Karpas-422 (cell line): ENCODE data around the gene TNNT3. TPM values are rescaled to one million over a fixed set of nuclear protein-coding genes. Genes with fewer than 3 reads are reported as not detected.
A peak's percentile ranks its signal among the peaks of the same experiment; 100 is the strongest.
"Not testable (repeated sequence)": the region's sequence is repeated elsewhere in the genome, so short reads cannot be mapped to it uniquely, and the experiment has no call there.

Experiments
- DNase-seq: peaks from one replicate; pipeline ENCODE4 v3.0.0-alpha.2; 2015
- H2AFZ ChIP-seq: fragments of 200-600 bp; sonication (generic); 2 replicates; pipeline ENCODE4 v1.6.1; 2014; ENCODE audit warnings: antibody characterized with exemption, low read length, mixed read lengths
- H3K27ac ChIP-seq: fragments of 200-600 bp; sonication (generic); 2 replicates; pipeline ENCODE4 v1.5.1; 2014; ENCODE audit warnings: mild to moderate bottlenecking, low read length, moderate library complexity
- H3K27me3 ChIP-seq: fragments of 200-600 bp; sonication (generic); 2 replicates; pipeline ENCODE4 v1.6.1; 2014; ENCODE audit warnings: low read length, mixed read lengths
- H3K36me3 ChIP-seq: fragments of 200-600 bp; sonication (generic); 2 replicates; pipeline ENCODE4 v1.6.1; 2014; ENCODE audit warnings: low read length, mixed read lengths; ENCODE audit not compliant: insufficient read depth
- H3K4me1 ChIP-seq: fragments of 200-600 bp; sonication (generic); 2 replicates; pipeline ENCODE4 v1.6.1; 2014; ENCODE audit warnings: mild to moderate bottlenecking, low read length, mixed read lengths
- H3K4me2 ChIP-seq: fragments of 200-600 bp; sonication (generic); 2 replicates; pipeline ENCODE4 v1.6.1; 2014; ENCODE audit warnings: low read length, low read depth, mild to moderate bottlenecking; ENCODE audit not compliant: poor library complexity, severe bottlenecking
- H3K4me3 ChIP-seq: fragments of 200-600 bp; sonication (generic); 2 replicates; pipeline ENCODE4 v1.5.1; 2014; ENCODE audit warnings: mild to moderate bottlenecking, antibody characterized with exemption, low read length, mixed read lengths
- H3K79me2 ChIP-seq: fragments of 200-600 bp; sonication (generic); 2 replicates; pipeline ENCODE4 v1.6.1; 2014; ENCODE audit warnings: mild to moderate bottlenecking, low read length, mixed read lengths
- H3K9ac ChIP-seq: fragments of 200-600 bp; sonication (generic); 2 replicates; pipeline ENCODE4 v1.6.0; 2014; ENCODE audit warnings: low read length
- H3K9me2 ChIP-seq: fragments of 200-600 bp; sonication (generic), shearing (Covaris generic); replicated peaks from 2 replicates; pipeline ENCODE4 v1.6.0; 2014; ENCODE audit warnings: mild to moderate bottlenecking, low read length, moderate library complexity; ENCODE audit not compliant: insufficient read depth
- H3K9me3 ChIP-seq: fragments of 300-700, 200-600 bp; sonication (generic); 2 replicates; pipeline ENCODE4 v1.6.1; 2014; ENCODE audit warnings: low read length, mixed read lengths
- H4K20me1 ChIP-seq: fragments of 200-600 bp; sonication (generic); 2 replicates; pipeline ENCODE4 v1.6.1; 2014; ENCODE audit warnings: mild to moderate bottlenecking, antibody characterized with exemption, low read length, low read depth; ENCODE audit not compliant: insufficient read depth
- total RNA-seq: library from RNA; depleted of rRNA; stranded (reverse); fragments of >200 nt; shearing (Covaris generic); gene quantifications from 2 replicates; pipeline ENCODE4 v1.2.3, GENCODE V29; 2014; ENCODE audit warnings: low replicate concordance

The TNNT3 gene
- total RNA-seq, 1 experiment from 2014 or later, result not detected

DNA sequence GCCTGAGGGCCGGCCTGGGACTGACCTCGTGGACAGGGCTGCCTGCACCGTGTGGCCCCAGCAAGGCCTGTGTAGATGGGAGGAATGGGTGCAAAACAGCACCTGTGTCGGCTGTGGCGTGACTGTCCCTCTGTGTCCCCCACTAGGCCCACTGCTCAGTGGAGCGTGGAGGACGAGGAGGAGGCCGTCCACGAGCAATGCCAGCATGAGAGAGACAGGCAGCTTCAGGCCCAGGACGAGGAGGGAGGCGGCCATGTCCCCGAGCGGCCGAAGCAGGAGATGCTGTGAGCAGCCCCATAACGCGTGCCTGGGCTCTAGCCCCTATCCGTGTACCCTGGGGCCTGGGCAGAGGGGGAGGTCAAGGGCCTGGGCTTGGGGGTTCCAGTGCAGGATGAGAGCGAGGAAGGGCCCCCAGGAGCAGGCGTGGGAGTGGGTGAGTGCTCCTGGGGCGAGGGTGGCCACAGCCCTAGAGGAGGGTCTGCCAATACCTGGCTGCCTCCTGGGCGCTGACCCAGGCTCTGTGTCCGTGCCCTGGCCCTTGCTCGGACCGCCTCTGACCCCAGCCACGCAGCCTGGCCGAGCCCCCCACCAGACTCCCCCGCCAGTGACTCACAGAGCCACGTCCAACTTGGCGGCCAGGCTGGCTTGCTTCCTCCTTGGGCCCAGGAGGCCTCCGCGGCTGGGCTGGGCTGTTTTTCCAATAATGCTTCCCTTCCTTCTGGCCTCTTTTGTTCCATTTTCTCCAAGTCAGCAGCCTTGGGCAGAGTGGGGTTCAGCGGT is 39.4 kb upstream of the TNNT3 start:
- Histone ChIP-seq H4K20me1 (peaks cover 22% of the 10 kb centered on the region; the same call in 1 of the 2 replicates), H3K4me3 (no peak overlapping the region), H3K79me2 (no peaks in the 10 kb centered on the region), H3K9me3 (no peaks in the 10 kb centered on the region), H3K9ac (no peak overlapping the region), H3K9me2 (no peaks in the 10 kb centered on the region), H3K27me3 (no peaks in the 10 kb centered on the region), H3K36me3 (no peaks in the 10 kb centered on the region), H3K27ac (no peak overlapping the region), H2AFZ (no peak overlapping the region), H3K4me1 (peaks cover 15% of the 10 kb centered on the region), H3K4me2 (no peak overlapping the region)
- no peak for DNase-seq

GRCh38 chr11:1880746-1881441 is 38.6 kb upstream of the TNNT3 start:
- Histone ChIP-seq H3K9me2 (no peaks in the 10 kb centered on the region), H4K20me1 (peaks cover 22% of the 10 kb centered on the region; the same call in 1 of the 2 replicates), H2AFZ (no peak overlapping the region), H3K9me3 (no peaks in the 10 kb centered on the region), H3K4me2 (no peak overlapping the region), H3K79me2 (no peaks in the 10 kb centered on the region), H3K9ac (no peak overlapping the region), H3K36me3 (no peaks in the 10 kb centered on the region), H3K27ac (no peak overlapping the region), H3K4me3 (no peak overlapping the region), H3K27me3 (no peaks in the 10 kb centered on the region), H3K4me1 (peaks cover 15% of the 10 kb centered on the region)
- no peak for DNase-seq

DNA sequence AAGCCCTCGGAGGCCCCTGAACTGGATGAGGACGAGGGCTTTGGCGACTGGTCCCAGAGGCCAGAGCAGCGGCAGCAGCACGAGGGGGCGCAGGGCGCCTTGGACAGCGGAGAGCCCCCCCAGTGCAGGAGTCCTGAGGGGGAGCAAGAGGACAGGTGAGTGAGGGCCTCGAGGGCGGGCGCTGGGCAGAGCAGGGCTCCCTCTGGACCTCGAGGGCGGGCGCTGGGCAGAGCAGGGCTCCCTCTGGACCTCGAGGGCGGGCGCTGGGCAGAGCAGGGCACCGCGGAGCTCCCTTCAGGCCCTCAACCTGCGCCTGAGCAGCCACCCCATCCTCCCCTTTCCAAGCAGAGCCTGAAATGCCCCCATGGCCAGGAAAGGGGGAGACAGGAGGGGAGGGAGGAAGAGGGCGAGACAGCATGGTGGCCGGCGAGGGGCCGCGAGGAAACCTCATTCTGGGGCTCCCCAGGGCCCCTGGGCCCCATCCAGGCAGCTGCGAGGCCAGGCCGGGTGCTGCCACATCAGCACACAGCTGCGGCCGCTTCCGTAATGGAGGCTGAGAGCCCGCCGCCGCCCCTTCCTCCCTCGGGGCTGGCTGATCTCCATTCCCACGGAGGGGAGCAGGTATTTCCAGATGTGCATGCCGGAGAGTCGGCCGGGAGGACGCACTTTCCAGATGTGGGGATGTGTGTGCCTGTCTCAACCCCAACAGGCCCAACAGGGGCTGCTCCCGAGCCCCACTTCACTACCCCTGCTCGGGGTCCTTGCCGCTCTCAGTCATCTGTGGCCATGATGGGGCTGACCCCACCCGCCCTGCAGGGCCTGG is 37.9 kb upstream of the TNNT3 start:
- H3K9ac ChIP-seq, result no peak overlapping the region
- H3K9me2 ChIP-seq, result no peaks in the 10 kb centered on the region
- H3K4me1 ChIP-seq, result peaks cover 15% of the 10 kb centered on the region
- peak; percentile 59 for DNase-seq
- no peaks in the 10 kb centered on the region for H3K9me3 ChIP-seq
- H3K4me3 ChIP-seq, result no peak overlapping the region
- H2AFZ ChIP-seq, result no peak overlapping the region
- peaks cover 19% of the 10 kb centered on the region; the same call in 1 of the 2 replicates for H4K20me1 ChIP-seq
- no peaks in the 10 kb centered on the region for H3K27me3 ChIP-seq
- no peak overlapping the region for H3K4me2 ChIP-seq
- no peaks in the 10 kb centered on the region for H3K79me2 ChIP-seq
- H3K36me3 ChIP-seq, result no peaks in the 10 kb centered on the region
- no peak overlapping the region for H3K27ac ChIP-seq

DNA sequence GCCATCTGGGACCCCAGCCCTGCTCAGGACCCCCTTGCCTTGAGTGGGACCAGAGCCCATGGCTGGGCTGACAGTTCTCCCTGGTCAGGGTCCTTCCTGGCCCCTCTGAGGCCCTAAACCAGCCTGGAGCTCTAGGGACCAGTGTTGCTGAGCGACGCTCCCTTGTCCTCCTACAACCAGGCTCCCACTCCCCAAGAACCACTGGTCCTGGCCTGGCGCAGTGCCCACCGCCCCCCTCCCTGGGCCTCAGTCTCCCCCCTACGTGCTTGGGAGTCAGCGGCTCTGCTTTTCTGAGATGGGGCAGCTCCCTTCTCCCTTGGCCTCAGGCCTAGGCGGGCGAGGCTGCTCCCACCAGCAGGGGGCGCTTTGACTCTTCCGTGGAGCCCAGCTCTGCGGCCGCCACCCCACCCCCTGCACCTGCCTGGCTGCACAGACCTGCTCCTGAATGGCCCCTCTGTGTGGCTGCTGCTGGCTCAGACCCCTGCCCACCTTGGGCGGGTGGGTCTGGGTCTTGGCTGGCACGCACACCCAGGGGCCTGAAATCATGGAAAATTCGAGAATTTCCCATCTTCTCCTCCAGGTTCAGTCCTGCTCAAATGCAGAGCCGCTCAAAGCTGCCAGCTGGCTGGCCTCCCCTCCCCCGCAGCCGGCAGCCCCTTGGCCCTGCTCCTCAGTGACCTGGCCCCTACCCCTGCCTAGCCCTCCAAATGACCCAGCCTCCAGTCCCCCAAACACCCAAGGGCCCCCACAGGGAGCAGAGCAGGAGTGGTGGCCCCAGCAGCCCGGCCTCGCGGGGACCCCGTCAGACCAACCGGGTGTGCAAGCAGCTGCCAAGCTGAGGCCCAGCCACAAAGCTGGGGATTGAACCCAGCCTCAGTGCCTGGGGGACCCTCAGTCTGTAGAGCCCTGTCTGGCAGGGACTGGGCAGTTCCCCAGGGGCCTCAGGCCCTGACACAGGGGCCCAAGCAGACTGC is 37.0 kb upstream of the TNNT3 start:
- Histone ChIP-seq H3K9me2 (no peaks in the 10 kb centered on the region), H3K4me1 (peaks cover 15% of the 10 kb centered on the region), H3K79me2 (no peaks in the 10 kb centered on the region), H3K36me3 (no peaks in the 10 kb centered on the region), H3K4me2 (no peak overlapping the region), H3K27ac (no peak overlapping the region), H3K9ac (no peak overlapping the region), H3K9me3 (no peaks in the 10 kb centered on the region), H3K27me3 (no peaks in the 10 kb centered on the region), H4K20me1 (peaks cover 19% of the 10 kb centered on the region; the same call in 1 of the 2 replicates), H3K4me3 (no peak overlapping the region), H2AFZ (no peak overlapping the region)
- peak; percentile 94 for DNase-seq

DNA sequence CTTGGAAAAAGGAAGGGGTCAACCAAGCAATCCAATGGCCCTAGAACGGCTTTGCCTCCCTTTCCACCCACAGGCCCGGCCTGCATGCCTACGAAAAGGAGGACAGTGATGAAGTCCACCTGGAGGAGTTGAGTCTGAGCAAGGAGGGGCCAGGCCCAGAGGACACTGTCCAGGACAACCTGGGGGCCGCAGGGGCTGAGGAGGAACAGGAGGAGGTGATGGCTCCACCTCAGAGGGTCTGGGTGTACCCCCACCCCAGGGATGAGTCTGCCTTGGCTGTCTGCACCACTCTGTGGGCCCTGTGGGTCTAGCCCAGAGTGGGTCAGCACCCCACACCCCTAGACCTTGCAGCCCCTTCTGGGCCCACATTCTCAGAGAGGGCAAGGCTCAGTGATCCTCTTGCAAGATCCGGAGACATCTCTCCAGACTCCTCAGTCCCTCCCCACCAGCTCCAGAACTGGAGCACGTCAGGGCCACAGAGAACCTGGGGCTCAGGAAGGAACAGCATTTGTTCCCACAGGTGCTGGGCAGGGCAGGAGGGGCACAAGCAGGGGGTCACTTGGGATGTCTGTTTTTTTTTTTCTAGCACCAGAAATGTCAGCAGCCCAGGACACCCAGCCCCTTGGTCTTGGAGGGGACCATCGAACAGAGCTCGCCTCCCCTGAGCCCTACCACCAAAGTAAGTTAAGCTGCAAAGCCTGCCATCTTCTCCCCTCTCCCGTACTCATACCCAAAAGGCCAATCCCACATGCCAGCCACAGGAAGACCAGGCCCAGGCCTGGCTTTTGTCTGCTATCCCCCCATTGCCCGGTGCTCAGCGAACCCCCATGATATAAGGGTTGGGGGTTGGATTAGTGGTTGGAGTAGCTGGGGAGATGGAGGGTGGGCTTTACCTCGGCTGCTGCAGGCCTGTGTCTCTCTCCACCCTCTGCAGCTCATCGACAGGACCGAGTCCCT is 35.9 kb upstream of the TNNT3 start:
- H3K4me2 ChIP-seq, result no peak overlapping the region
- H3K4me3 ChIP-seq, result no peak overlapping the region
- peaks cover 15% of the 10 kb centered on the region; the same call in 1 of the 2 replicates for H4K20me1 ChIP-seq
- H3K36me3 ChIP-seq, result no peaks in the 10 kb centered on the region
- no peaks in the 10 kb centered on the region for H3K79me2 ChIP-seq
- no peak overlapping the region for H3K27ac ChIP-seq
- no peak overlapping the region for H2AFZ ChIP-seq
- H3K9me3 ChIP-seq, result no peaks in the 10 kb centered on the region
- no peak for DNase-seq
- H3K9me2 ChIP-seq, result no peaks in the 10 kb centered on the region
- peaks cover 15% of the 10 kb centered on the region for H3K4me1 ChIP-seq
- no peaks in the 10 kb centered on the region for H3K27me3 ChIP-seq
- H3K9ac ChIP-seq, result no peak overlapping the region

- no peaks in the 10 kb centered on the region for H3K36me3 ChIP-seq
- H3K4me3 ChIP-seq, result no peak overlapping the region
- no peak overlapping the region for H3K4me2 ChIP-seq
- no peak for DNase-seq
- H3K9ac ChIP-seq, result no peak overlapping the region
- H3K79me2 ChIP-seq, result no peaks in the 10 kb centered on the region
- no peak overlapping the region for H2AFZ ChIP-seq
- H3K9me2 ChIP-seq, result no peaks in the 10 kb centered on the region
- no peaks in the 10 kb centered on the region for H3K27me3 ChIP-seq
- peaks cover 13% of the 10 kb centered on the region; the same call in 1 of the 2 replicates for H4K20me1 ChIP-seq
- peaks cover 15% of the 10 kb centered on the region for H3K4me1 ChIP-seq
- H3K9me3 ChIP-seq, result no peaks in the 10 kb centered on the region
- no peak overlapping the region for H3K27ac ChIP-seq
Observed at GRCh38 chr11:1884303-1884700, 35.2 kb upstream of the TNNT3 start.

DNA sequence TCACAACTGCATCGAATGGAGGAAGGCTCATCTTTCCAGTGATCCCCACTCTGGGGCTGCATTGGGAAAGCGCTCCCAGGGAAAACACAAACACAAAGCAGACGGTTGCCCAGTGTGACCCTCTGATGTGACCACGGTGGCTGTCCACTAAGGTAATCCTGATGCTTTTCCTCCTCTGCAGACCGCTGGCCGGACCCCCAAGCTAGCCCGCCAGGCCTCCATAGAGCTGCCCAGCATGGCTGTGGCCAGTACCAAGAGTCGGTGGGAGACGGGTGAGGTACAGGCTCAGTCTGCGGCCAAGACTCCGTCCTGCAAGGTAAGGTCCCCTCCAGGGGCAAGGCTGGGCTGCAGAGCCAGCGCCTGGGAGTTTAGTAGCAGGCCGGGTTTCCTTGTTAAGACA is 33.0 kb upstream of the TNNT3 start:
- H4K20me1 ChIP-seq, H3K36me3 ChIP-seq, H3K4me1 ChIP-seq, H3K9me3 ChIP-seq, H2AFZ ChIP-seq, DNase-seq, H3K9me2 ChIP-seq, H3K4me3 ChIP-seq, H3K27ac ChIP-seq, H3K79me2 ChIP-seq, H3K4me2 ChIP-seq, H3K27me3 ChIP-seq, H3K9ac ChIP-seq: not testable (repeated sequence)
